Skeletal muscle tissue (tissue), 4 donors: ENCODE results near the gene COL16A1. TPM values are rescaled to one million over a fixed set of nuclear protein-coding genes. Genes with fewer than 3 reads are reported as not detected.

ENCODE experiments used
- H3K27ac ChIP-seq: one replicate; pipeline ENCODE4 v1.7.0; 2013; ENCODE audit warnings: mild to moderate bottlenecking, low read depth, low read length, inconsistent platforms
- H3K27me3 ChIP-seq, 3 donors: one replicate each; pipeline ENCODE4 v1.7.0; 2013; ENCODE audit warnings: low read length in 3 of 3; ENCODE audit not compliant: control insufficient read depth in 3 of 3, insufficient read depth in 3 of 3
- H3K36me3 ChIP-seq, 3 donors: one replicate each; pipeline ENCODE4 v1.7.0; 2013; ENCODE audit warnings: low read length in 3 of 3; ENCODE audit not compliant: control insufficient read depth in 3 of 3, insufficient read depth in 3 of 3
- H3K4me1 ChIP-seq, 3 donors: one replicate each; pipeline ENCODE4 v1.7.0; 2013; ENCODE audit warnings: low read length in 3 of 3, mild to moderate bottlenecking in 3 of 3; ENCODE audit not compliant: control insufficient read depth in 3 of 3, insufficient read depth in 3 of 3
- H3K4me3 ChIP-seq, 3 donors: one replicate each; pipeline ENCODE4 v1.7.0; 2013; ENCODE audit warnings: low read length in 3 of 3
- H3K9ac ChIP-seq, 3 donors: one replicate each; pipeline ENCODE4 v1.7.0; 2013; ENCODE audit warnings: low read length in 3 of 3, mild to moderate bottlenecking in 3 of 3, moderate library complexity in 2 of 3, low read depth in 1 of 3
- H3K9me3 ChIP-seq, 3 donors: one replicate each; pipeline ENCODE4 v1.7.0; 2013; ENCODE audit warnings: low read length in 3 of 3; ENCODE audit not compliant: control insufficient read depth in 3 of 3
- total RNA-seq: library from RNA; depleted of rRNA; stranded (reverse); fragments of >200 nt; gene quantifications from one replicate; pipeline ENCODE4 v1.2.3, GENCODE V29; 2014
- donor health status: Osteomylitis.

Gene COL16A1
- total RNA-seq, 1 donor from 2014 or later: 91.9 TPM

GRCh38 chr1:31689379-31689778 is 14.4 kb downstream of the COL16A1 start:
- no peaks in the 10 kb centered on the region for H3K27me3 ChIP-seq
- no peak overlapping the region for H3K4me3 ChIP-seq
- no peaks in the 10 kb centered on the region for H3K4me1 ChIP-seq
- H3K36me3 ChIP-seq: peaks cover 0 to 10% (median 2%) of the 10 kb centered on the region in 3 donors
- H3K9me3 ChIP-seq: no peaks in the 10 kb centered on the region
- H3K27ac ChIP-seq: no peak overlapping the region
- no peak overlapping the region for H3K9ac ChIP-seq

- Histone ChIP-seq H3K36me3 (peaks cover 0 to 8% (median 0%) of the 10 kb centered on the region in 3 donors), H3K27me3 (no peaks in the 10 kb centered on the region), H3K9ac (no peak overlapping the region), H3K4me1 (no peaks in the 10 kb centered on the region), H3K27ac (no peak overlapping the region), H3K9me3 (no peaks in the 10 kb centered on the region), H3K4me3 (no peak overlapping the region)
These were observed 15.4 kb downstream of the COL16A1 start for GRCh38 chr1:31688233-31688918.

- peaks cover 0 to 8% (median 0%) of the 10 kb centered on the region in 3 donors for H3K36me3 ChIP-seq
- H3K4me1 ChIP-seq: no peaks in the 10 kb centered on the region
- H3K27ac ChIP-seq: no peak overlapping the region
- no peak overlapping the region for H3K9ac ChIP-seq
- no peaks in the 10 kb centered on the region for H3K27me3 ChIP-seq
- no peaks in the 10 kb centered on the region for H3K9me3 ChIP-seq
- no peak overlapping the region for H3K4me3 ChIP-seq
These were observed 16.2 kb downstream of the COL16A1 start for GRCh38 chr1:31687601-31688000.

DNA sequence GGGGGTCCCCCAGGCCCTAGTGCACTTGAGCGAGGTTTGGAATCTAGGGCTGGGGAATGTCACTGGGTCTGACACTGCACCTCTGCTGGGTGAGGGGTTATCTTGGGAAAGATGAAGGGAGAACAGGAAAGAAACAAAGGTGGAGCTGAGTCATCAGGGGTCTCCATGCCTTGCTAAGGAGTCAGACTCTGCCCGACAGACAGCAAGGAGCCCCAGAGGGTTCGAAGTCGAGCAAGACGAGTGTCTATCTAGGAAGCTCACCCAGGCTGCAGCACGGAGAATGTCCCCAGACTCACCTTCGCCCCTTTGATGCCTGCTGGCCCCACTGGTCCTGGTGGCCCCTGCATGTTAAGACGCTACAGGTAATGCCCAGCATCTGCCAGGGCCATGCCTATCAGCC is 18.0 kb downstream of the COL16A1 start:
- Histone ChIP-seq H3K9ac (no peak overlapping the region), H3K36me3 (peaks cover 0 to 10% (median 0%) of the 10 kb centered on the region in 3 donors), H3K27me3 (no peaks in the 10 kb centered on the region), H3K4me3 (no peak overlapping the region), H3K27ac (no peak overlapping the region), H3K9me3 (no peaks in the 10 kb centered on the region), H3K4me1 (no peaks in the 10 kb centered on the region)

- H3K9me3 ChIP-seq: no peaks in the 10 kb centered on the region
- H3K36me3 ChIP-seq: peaks cover 0 to 7% (median 2%) of the 10 kb centered on the region in 3 donors
- H3K4me3 ChIP-seq: no peak overlapping the region
- no peak overlapping the region for H3K9ac ChIP-seq
- no peaks in the 10 kb centered on the region for H3K4me1 ChIP-seq
- H3K27ac ChIP-seq: no peak overlapping the region
- H3K27me3 ChIP-seq: no peaks in the 10 kb centered on the region
These were observed 19.8 kb downstream of the COL16A1 start for GRCh38 chr1:31683997-31684396.

GRCh38 chr1:31681415-31681814 is 22.4 kb downstream of the COL16A1 start:
- no peaks in the 10 kb centered on the region for H3K4me1 ChIP-seq
- H3K9ac ChIP-seq: no peak overlapping the region
- H3K27me3 ChIP-seq: no peaks in the 10 kb centered on the region
- H3K27ac ChIP-seq: no peak overlapping the region
- H3K9me3 ChIP-seq: no peaks in the 10 kb centered on the region
- H3K4me3 ChIP-seq: no peak overlapping the region
- peaks cover 0 to 7% (median 2%) of the 10 kb centered on the region in 3 donors for H3K36me3 ChIP-seq

- no peaks in the 10 kb centered on the region for H3K27me3 ChIP-seq
- no peak overlapping the region for H3K4me3 ChIP-seq
- peaks cover 7 to 8% (median 7%) of the 10 kb centered on the region in 3 donors for H3K4me1 ChIP-seq
- H3K36me3 ChIP-seq: peaks cover 0 to 5% (median 2%) of the 10 kb centered on the region in 3 donors
- H3K9ac ChIP-seq: no peak overlapping the region
- no peaks in the 10 kb centered on the region for H3K9me3 ChIP-seq
- H3K27ac ChIP-seq: no peak overlapping the region
These were observed 24.1 kb downstream of the COL16A1 start for GRCh38 chr1:31679676-31680230.

DNA sequence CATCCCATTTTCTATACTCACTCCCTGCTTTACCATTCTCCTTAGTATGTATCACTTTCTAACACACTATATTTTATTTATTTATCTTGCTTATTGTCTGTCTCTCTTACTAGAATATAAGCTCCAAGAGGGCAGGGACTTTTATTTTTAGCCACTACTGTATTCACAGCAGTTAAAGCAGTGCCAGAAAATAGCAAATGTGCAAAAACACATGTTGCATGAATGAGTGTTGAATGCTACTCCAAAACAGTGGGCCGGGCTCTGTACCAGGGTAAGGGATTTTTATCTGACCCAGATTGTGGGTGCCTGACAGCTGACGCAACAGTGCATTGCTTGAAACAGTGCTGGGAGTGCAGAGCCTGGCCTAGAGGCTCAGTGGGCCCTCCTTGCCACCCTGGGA is 24.7 kb downstream of the COL16A1 start:
- peaks cover 0 to 5% (median 2%) of the 10 kb centered on the region in 3 donors for H3K36me3 ChIP-seq
- H3K4me3 ChIP-seq: no peak overlapping the region
- no peaks in the 10 kb centered on the region for H3K27me3 ChIP-seq
- H3K9me3 ChIP-seq: no peaks in the 10 kb centered on the region
- peaks cover 11 to 14% (median 12%) of the 10 kb centered on the region in 3 donors for H3K4me1 ChIP-seq
- H3K9ac ChIP-seq: no peak overlapping the region
- no peak overlapping the region for H3K27ac ChIP-seq

DNA sequence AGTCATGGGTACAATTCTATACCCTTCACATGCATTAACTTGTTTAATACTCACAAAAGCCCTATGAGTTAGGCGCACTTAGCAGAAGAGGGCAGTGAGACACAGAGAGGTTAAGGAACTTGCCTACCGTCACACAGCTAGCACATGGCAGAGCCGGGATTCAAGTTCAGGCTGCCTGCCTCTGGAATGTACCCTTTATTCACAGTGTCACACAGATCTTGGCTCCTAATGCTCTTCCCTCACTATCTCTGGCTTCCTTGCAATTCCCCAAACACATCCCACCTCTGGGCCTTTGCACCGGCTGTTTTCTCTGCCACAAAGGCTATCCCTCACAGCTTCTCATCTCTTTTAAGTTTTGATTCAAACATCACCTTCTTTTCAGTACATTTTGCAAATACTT is 25.1 kb downstream of the COL16A1 start:
- H3K4me1 ChIP-seq: peaks cover 15 to 18% (median 16%) of the 10 kb centered on the region in 3 donors
- no peaks in the 10 kb centered on the region for H3K27me3 ChIP-seq
- H3K9me3 ChIP-seq: no peaks in the 10 kb centered on the region
- H3K9ac ChIP-seq: no peak overlapping the region
- no peak overlapping the region for H3K27ac ChIP-seq
- peaks cover 0 to 5% (median 2%) of the 10 kb centered on the region in 3 donors for H3K36me3 ChIP-seq
- no peak overlapping the region for H3K4me3 ChIP-seq

- H3K4me1 ChIP-seq: peaks cover 22 to 25% (median 24%) of the 10 kb centered on the region in 3 donors
- no peak overlapping the region for H3K27ac ChIP-seq
- no peaks in the 10 kb centered on the region for H3K9me3 ChIP-seq
- no peaks in the 10 kb centered on the region for H3K27me3 ChIP-seq
- no peak overlapping the region for H3K9ac ChIP-seq
- H3K36me3 ChIP-seq: peaks cover 0 to 5% (median 2%) of the 10 kb centered on the region in 3 donors
- H3K4me3 ChIP-seq: no peak overlapping the region
These were observed 25.9 kb downstream of the COL16A1 start for GRCh38 chr1:31677949-31678348.
